OCI-M1 (cell line): ENCODE data around the gene SLC38A10.

Source experiments
- DNase-seq: peaks from one replicate; lab custom pipeline; 2025; lab: John Stamatoyannopoulos, UW

Gene SLC38A10

DNA sequence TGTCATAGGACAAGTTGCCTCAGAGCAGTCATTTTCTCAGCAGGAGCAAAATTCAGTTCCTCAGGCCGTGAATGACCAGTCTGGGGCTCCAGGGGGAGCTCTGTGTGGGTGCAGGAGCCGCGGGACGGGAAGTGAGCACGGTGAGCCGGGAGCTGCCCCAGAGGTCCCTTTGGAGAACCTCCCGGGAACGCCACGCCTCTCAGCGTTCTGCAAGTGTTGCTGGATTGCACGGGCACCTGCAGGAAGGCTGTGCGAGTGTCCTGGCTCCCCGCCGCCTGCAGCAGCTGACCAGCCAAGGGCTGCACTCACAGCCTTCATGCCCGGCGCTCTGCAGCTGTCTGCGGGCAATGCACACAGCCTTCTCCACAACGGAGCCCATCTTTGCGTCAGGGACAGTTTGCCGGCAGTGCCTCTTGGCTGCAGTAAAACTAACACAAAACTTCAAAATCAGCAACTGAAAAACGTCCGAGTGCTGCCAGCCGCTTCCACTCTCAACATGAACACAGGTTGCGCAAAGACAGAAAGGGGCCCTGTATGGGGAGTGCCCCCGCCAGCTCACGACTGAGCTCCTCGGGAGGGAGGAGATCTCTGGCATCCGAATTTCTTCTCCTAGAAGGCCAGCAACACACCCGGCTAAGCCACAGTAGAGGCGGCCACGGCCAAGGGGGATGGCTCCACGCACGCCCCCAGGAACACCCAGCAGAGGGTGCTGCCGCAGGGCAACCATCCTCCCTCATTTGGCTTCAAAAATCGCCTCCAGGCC lies 40.0 kb downstream of the SLC38A10 start:
- DNase-seq: no peak

DNA sequence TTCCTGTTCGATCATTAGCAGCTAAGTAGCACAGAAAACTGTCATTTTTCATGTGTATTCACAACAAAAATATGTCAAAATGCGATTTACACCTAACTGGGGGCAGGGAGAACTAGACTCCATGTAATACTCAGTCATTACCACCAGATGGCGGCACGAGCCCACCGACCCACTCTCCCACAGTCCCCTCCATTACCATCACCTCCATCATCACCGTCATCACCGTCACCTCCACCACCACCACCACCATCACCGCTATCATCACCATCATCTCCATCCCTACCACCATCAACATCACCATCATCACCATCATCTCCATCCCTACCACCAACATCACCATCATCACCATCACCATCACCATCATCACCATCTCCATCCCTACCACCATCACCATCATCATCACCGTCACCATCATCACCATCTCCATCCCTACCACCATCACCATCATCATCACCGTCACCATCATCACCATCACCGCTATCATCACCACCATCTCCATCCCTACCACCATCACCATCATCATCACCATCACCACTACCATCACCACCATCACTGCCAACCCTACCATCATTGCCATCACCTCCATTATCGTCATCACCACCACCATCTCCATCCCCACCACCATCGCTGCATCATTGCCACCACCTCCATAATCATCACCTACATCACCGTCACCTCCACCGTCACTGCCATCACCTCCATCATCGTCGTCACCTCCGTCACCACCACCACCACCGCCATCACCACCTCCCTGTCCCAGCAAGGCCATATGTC lies 41.6 kb downstream of the SLC38A10 start:
- peak; percentile 57 for DNase-seq

DNA sequence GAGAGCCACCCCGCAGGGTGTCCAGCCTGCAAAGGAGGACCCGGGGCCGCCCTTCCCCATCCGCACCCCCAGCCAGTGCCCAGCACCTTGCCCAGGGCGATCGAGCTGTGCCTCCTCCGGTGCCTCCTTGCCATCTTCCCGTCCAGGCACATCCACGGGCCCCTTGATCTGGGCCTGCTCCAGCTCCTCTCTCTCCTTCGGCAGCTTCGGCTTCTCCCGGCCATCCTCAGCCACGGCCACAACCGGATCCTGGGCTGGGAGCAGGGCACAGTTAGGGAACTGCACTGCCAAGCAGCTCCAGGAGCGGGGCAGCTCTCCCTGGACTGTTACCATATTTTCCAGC lies 42.1 kb downstream of the SLC38A10 start:
- no peak for DNase-seq

DNA sequence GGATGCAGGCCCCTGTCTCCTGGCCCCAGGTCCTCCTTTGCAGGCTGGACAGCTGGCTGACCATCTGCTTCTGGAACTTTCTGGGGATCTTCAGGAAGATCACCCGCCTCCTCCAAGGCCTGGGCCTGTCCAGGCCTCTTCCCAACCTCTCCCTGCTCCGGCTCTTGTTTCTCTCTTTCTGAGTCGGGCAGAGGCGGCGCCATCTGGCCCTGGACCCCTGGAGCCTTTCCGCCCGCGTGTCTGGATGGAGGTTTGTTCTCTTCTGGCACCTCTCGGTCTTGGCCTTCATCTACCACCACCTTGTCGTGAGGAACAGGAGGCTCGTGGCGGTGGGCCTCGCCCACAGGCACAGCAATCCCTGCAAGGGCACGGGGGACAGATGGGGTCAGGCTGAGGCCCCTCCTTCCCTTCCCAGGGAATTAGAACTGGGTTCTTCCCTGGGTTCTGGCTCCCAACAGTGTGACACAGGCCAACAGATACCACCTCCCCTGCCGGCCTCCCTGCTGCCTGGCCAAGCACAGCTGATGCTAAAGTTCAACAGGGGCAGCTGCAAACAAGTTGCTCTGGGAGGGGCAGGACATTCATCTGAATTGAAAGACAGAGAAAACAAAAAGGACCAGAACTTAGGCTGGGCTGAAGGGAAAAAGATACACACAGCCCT lies 42.7 kb downstream of the SLC38A10 start:
- no peak for DNase-seq

DNA sequence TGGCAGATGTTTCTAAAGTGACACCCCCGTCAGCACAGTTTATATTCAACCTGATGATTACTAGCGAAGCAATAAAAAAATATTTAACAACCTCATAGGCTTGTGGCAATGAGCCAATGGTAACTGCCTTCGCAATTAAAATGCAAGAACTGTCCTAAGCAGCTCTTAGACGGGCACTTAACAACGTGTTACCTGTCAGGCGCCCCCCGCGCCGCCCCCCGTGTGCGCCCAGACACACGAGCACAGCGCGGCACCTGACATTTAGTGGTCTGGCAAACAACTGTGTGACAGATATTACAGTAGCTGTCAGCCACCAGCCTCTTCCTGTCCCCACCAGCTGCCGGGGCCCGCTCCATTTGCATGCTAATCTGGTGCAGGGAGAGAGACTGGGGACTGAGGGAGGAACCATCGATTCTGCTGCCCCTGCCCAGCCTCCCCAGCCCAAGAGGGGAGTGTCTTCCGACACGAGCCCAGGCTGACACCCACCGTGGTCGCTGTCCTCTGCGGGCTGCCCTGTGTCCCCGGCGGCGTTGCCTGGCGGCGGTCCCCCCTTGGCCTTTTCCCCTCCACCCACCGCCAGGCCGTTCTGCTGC lies 43.3 kb downstream of the SLC38A10 start:
- DNase-seq: no peak

DNA sequence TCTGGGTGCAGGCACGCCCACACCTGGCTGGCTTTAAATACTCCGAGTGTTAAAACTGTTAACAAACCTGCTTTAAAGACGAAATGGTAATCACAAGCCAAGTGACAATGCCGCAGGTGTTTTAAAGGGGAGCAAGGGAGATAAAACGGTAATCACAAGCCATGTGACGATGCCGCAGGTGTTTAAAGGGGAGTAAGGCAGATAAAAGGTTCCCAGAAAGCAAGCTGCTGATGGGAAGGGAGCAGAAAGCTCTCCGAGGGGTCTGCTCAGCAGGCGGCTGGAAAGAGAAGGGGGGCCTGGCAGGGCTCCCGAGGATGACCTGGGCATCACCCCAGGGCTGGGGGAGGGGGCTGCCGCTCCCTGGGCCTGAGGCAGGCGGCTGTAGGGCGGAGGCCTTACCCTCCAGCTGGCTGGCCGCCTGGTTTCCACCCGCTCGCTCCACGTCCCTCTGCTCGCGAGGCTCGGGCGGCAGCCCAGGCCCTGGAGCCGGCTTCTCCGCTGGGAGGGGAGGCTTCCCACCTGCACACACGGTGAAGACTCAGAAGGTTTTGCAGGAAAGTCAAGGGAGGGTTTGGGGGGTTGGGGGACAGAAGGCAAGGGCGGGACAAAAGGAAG lies 43.9 kb downstream of the SLC38A10 start:
- no peak for DNase-seq

DNA sequence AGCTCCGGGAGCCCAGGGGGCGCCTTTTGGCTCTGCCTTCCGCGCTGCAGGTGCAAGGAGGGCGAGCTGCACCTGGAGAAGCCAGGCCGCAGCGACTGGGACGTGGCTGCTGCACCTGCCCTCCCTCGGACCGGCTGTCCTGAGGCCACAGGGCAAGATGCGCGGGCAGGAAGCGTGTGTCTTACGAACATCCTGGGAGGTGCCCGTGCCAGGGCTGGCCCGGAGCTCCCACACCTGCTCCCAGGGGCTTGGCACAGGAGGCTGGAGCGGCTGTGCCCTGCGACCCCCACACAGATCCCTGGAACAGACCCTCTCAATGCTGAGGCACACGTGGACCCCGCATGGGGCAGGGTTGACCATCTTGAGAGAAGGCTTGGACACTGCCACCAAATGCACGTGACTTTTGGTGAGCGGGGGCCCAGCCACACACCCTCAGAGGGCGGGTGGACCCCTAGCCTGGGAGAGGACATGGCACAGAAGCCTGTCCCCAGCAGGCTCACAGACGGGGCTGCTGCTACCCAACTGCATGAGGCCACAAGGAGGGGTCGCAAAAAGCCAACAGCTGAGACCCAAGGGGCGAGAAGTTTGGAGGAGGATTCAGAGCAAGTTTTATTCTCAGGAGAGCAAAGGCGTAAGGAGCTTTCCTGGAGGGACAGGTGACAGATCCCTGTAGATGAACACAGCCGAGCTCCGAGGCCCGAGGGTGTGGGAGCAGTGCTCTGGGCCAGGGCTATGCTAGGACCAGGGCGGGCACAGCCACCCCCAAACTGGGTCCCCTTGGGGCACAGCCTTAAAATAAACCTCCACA lies 44.6 kb downstream of the SLC38A10 start:
- DNase-seq: no peak

DNA sequence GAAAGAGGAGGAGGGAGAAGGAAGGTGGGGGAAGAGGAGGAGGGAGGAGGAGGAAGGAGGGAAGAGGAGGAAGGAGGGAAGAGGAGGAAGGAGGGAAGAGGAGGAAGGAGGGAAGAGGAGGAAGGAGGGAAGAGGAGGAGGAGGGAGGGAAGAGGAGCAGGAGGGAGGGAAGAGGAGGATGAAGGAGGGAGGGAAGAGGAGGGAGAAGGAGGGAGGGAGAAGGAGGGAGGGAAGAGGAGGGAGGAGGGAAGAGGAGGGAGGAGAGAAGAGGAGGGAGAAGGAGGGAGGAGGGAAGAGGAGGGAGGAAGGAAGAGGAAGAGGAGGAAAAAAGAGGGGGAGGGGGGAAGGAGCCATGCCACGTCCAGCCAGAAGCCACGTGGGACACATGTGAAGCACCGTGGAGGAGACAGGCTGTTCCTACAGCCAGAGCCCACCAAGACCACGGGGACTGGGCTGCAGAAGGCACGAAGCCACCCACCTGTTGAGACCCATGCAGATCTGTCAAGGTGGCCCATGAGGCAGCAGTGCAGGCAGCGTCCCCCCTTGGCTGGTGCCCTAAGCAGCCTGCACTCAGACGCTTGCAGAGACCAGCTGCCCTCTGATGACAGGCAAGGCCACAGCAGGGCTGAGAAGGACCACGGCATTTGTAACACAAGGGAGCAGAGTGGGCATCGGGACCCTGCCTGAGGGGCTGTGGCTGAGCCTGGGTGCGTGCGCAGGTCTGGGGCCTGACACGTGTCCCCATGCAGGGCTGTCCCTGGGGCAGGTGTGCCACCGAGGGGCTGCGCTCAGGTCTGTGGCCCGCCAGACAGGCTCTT lies 45.7 kb downstream of the SLC38A10 start:
- no peak for DNase-seq

DNA sequence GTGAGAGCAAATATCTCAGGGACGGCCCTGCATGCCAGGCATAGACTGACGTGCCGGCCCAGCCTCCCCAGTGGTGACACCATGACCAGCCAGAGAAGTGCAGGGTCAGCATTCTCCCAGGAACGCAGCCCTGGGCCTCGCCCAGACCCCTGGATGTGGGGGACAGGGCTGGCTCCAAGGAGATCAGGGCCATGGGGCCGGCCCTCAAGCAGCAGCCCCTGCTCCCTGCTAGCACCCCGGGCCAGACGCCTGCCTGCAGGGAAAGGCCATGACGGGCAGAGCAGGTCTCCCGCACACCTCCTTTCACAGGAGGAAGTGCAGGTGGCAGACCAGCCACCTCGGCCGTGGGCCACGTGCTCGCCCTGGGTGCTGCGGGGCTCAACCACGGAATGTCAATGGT lies 46.5 kb downstream of the SLC38A10 start:
- DNase-seq: no peak

DNA sequence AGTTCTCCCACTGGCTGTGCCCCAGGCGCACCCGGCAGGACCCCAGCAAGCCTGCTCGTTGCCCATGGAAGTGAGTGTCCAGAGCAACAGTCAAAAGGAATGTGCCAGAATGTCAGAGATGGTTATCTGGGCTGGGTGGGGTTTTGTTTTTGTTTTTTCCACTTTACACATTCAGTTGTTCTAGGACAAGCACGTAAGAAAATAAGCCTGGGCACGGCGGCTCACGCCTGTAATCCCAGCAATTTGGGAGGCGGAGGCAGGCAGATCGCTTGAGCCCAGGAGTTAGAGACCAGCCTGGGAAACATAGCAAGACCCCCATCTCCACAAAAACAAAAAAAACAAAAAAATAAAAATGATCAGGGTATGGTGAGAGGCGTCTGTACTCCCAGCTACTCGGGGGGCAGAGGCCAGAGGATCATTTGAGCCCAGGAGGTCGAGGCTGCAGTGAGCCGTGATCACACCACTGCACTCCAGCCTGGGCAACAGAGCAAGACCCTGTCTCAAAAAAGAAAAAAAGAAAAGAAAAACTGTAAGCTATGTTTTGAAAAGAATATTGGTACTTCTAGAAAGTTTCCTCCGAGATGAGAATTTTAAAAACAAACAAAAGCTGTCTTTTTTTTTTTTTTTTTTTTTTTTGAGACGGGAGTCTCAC lies 47.6 kb downstream of the SLC38A10 start:
- DNase-seq: no peak

DNA sequence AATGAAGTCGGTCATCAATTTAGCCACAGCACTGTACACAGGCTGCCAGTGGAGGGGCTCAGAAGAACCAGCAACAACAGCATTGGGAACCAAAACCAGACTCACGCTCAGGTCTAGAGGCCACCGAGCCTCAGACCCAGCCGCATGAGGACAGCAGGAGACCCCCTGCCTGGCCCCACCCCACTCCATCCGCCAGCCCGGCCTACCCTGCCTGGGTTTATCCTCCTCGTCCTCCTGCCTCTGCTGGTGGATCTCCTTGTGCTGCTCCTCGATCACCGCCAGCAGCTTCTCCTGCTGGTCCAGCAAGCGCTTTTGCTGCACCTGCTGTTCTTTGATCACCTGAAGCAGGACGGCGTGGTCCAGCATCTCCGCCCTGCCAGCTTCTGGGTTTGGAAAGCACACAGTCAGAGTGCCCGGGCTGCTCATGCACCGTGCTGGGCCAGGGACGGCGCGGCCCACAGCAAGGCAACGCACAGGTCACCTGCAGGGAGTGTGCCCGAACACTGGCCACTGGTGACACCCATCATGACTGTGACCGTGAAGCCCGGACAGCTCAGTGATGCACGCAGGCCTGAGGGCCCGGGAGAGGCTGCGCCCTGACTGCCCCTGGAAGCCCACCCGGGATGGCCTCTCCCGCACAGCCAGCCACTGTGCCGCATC lies 48.3 kb downstream of the SLC38A10 start:
- no peak for DNase-seq

DNA sequence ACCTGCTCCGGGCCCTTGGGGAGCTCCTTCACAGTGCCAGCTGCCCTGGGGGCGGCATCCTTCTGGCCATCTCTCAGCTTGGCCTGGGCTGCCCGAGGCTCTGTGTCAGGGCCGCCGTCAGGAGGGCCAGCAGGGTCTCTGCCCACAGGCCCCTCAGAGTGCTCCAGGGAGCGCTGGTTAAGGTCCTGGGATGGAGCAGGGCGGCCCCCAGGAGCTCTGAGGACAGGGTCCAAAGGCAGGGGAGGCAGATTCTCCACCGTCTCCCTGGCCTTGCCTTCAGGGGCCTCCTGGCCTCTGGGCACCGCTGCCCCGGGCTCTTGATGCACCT lies 48.8 kb downstream of the SLC38A10 start:
- DNase-seq: no peak

DNA sequence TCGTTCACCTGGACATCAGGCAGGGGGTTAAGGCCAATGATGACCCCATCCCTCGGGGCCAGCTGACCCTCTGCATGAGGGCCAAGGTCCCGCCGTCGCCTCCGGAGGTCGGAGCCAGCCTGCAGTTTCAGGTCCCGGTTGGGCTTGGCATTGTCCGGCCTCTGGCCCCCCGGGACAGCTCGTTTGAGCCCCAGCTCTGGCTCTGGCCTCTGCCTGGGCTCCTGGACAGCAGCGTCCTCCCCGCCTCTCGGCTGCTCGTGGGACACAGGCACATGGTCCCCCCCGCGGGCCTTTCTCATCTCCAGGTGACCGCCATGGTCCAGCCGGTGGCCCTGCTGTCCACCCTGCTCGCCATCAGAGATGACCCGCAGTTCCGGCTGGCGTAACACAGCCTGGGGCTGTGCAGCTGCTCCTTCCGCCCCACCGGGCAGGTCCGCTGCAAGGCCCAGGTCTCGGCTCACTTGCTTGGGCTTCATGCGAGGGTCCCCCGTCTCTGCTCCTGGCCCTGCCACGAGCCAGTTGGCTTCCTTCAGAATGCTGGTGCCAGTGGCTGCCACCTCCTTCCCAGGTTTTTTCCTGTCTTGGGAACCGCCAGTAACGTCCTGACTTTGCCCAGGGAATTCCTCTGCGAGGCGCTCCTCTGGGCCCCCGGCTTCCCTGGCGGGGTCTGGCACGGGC lies 49.3 kb downstream of the SLC38A10 start:
- no peak for DNase-seq

DNA sequence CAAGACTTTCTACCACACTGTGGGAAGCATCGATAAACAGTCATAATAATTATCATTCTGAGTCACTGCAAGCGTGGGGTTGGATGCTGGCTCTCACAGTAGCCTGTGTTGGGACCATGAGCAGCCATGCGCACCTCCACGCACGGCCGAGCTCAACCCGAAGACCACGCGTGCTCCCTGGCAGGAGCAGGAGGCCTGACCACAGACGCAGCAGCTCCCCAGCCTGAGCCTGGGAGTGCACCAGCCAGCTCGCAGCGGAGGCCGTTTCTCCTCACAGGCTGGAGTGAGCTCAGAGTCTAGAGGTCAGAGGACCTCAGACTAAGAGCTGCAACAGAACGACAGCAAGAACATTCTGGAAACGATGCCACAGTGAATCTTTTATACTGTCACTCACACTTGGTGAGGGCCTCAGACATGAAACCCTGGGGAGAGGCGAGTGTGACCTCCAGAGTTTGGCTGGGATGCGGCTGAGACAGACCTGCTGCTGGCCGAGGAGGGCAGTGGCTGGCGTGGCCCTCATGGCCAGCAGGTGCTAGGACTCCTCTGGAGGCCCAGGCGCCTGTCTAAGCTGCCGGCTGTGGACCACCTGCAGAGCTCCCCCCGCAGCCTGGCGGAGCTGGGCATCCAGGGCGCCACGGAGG lies 50.0 kb downstream of the SLC38A10 start:
- DNase-seq: no peak

DNA sequence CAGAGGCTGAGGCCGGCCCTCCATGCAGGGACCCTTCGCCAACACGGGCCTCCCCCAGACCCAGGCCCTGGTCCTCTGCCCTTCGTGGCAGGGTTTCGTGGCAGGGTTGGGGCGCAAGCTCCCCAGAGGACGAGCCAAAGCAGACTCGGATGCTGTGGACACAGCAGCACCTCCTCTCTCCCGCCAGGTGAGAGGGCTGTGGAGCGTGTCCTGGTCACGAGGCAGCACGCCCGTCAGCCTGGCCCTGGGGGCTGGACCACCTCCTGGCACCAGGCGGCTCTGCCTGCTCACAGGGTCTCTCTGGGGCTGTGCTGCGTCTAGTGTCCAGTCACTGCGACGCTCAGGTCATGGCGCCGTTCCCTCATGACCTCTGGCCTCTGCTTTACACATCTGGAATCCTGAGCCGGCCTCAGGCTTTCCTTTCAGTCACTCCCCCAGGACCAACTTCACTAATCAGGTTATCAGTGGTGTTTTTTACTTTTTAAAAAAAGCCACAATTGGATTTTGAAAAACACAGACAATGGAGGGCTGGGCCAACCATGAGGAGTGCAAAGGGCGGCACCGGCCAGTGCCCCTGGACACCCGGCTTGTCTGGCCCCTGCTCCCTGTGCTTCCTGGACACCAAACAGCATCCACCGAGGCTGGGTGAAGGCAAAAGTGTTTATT lies 50.6 kb downstream of the SLC38A10 start:
- no peak for DNase-seq

DNA sequence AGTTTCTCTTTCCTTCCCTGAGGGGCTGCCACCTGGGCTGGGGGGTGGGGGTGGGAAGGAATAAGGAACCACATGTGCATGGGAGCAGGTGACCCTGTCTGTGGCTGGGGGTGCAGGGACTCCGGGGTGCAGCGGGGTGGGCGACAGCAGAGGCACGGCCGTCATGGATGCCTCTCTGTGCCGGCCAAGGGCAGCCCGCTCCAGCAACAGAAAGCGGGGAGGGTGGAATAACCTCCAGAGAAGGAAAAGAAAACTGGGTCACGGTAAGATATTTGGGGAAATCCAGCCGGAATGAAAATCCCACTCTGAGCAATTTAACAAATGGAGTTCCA lies 51.8 kb downstream of the SLC38A10 start:
- no peak for DNase-seq

DNA sequence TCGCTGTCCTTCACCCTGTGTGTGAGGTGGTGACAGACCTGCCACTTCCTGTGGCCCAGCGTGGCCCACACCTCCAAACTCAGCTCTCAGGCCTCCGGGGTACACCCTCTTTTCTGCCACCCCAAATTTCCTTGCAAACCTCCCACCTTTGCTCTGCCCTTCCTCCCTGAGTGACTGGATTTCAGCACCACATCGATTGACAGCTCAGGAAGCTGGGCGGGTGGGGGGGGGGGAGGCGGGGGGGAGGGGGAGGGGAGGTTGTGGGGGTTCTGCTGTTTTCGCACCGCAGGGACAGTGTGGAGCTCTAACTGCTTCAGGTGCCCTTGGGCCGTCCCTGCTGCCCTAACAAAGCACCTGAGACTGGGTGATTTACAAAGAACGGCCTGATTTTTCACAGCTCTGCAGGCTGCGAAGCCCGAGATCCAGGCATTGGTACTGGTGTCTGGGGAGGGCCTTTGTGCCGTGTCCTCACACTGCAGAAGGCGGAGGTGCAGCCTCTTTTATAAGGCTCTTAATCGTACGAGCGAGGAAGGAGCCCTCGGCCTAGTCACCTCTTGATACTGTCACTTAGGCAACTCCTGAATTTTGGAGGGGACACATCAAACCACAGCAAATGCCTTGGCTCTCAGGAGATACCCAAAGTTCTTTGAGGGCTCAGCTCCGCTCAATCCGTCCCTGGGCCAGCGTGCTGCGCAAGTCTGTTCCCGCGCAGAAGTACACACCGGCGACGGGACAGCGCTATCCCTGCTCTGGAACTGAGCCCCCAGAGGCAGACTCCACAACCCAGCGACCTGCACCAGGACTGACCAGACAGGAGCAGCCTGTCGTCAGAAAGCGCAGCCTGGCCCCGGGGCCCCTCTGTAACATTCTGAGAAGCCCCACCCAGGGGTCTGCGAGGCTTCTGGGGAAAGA lies 52.4 kb downstream of the SLC38A10 start:
- DNase-seq: no peak
